Mesenchymal stem cell (in vitro differentiated cells and primary cell): ENCODE results near the gene COL5A2.
A peak's percentile ranks its signal among the peaks of the same experiment; 100 is the strongest.

Source experiments
- DNase-seq: peaks from one replicate; pipeline ENCODE4 v3.0.0-alpha.2; 2013
- H2AFZ ChIP-seq: one replicate; pipeline ENCODE4 v1.6.1; 2013; ENCODE audit warnings: low read depth, mild to moderate bottlenecking, control low read depth, inconsistent platforms, low read length, moderate library complexity
- H2AK5ac ChIP-seq: 2 replicates; pipeline ENCODE4 v1.6.1; 2013; ENCODE audit warnings: low read length, moderate library complexity, mild to moderate bottlenecking, inconsistent platforms; ENCODE audit not compliant: severe bottlenecking
- H2BK120ac ChIP-seq: one replicate; pipeline ENCODE4 v1.6.1; 2013; ENCODE audit warnings: low read depth, mild to moderate bottlenecking, inconsistent platforms, low read length, moderate library complexity
- H2BK12ac ChIP-seq, 2 experiments: one replicate each; pipeline ENCODE4 v1.6.1; 2013; ENCODE audit warnings: inconsistent platforms in 2 of 2, low read length in 2 of 2, mild to moderate bottlenecking in 2 of 2, moderate library complexity in 2 of 2, control low read depth in 1 of 2
- H2BK15ac ChIP-seq: one replicate; pipeline ENCODE4 v1.6.1; 2013; ENCODE audit warnings: mild to moderate bottlenecking, low read depth, inconsistent platforms; ENCODE audit not compliant: poor library complexity, severe bottlenecking
- H2BK5ac ChIP-seq: 2 replicates; pipeline ENCODE4 v1.6.1; 2013; ENCODE audit warnings: low read depth, mild to moderate bottlenecking, low read length, control low read depth, inconsistent platforms; ENCODE audit not compliant: poor library complexity, severe bottlenecking
- H3K14ac ChIP-seq, 2 experiments: one replicate each; pipeline ENCODE4 v1.6.1; 2013; ENCODE audit warnings: inconsistent platforms in 2 of 2, low read length in 2 of 2, control low read depth in 1 of 2, mild to moderate bottlenecking in 1 of 2, moderate library complexity in 1 of 2
- H3K18ac ChIP-seq, 2 experiments: one replicate each; pipeline ENCODE4 v1.6.1; 2013; ENCODE audit warnings: inconsistent platforms in 2 of 2, low read length in 2 of 2, control low read depth in 1 of 2, low read depth in 1 of 2, mild to moderate bottlenecking in 1 of 2
- H3K23ac ChIP-seq, 2 experiments: one replicate each; pipeline ENCODE4 v1.6.1; 2013; ENCODE audit warnings: inconsistent platforms in 2 of 2, low read length in 2 of 2, mild to moderate bottlenecking in 2 of 2, moderate library complexity in 2 of 2, control low read depth in 1 of 2
- H3K27ac ChIP-seq: 2 replicates; pipeline ENCODE4 v1.5.1; 2013; ENCODE audit warnings: mild to moderate bottlenecking, moderate library complexity, low read length, control low read depth, inconsistent platforms; ENCODE audit not compliant: poor library complexity, severe bottlenecking
- H3K27me3 ChIP-seq, 2 experiments: 2 replicates each; pipeline versions ENCODE4 v1.6.1 to v1.7.0; 2013; ENCODE audit warnings: low read length in 2 of 2, mild to moderate bottlenecking in 2 of 2, moderate library complexity in 2 of 2, control low read depth in 1 of 2, inconsistent platforms in 1 of 2; ENCODE audit not compliant: control insufficient read depth in 1 of 2, insufficient read depth in 1 of 2
- H3K36me3 ChIP-seq, 2 experiments: 2 replicates each; pipeline versions ENCODE4 v1.6.1 to v1.7.0; 2013; ENCODE audit warnings: low read length in 2 of 2, control low read depth in 1 of 2, inconsistent platforms in 1 of 2, low read depth in 1 of 2, mild to moderate bottlenecking in 1 of 2; ENCODE audit not compliant: insufficient read depth in 2 of 2, control insufficient read depth in 1 of 2
- H3K4ac ChIP-seq, 2 experiments: one replicate each; pipeline ENCODE4 v1.6.1; 2013; ENCODE audit warnings: inconsistent platforms in 2 of 2, low read length in 2 of 2, mild to moderate bottlenecking in 2 of 2, moderate library complexity in 2 of 2, control low read depth in 1 of 2, low read depth in 1 of 2
- H3K4me1 ChIP-seq: 2 replicates; pipeline ENCODE4 v1.6.1; 2013; ENCODE audit warnings: low read depth, low read length, control low read depth; ENCODE audit not compliant: control insufficient read depth, insufficient read depth
- H3K4me2 ChIP-seq: 2 replicates; pipeline ENCODE4 v1.6.1; 2013; ENCODE audit warnings: low read length, mild to moderate bottlenecking, inconsistent platforms; ENCODE audit not compliant: poor library complexity, severe bottlenecking
- H3K4me3 ChIP-seq, 2 experiments: 2 replicates each; pipeline versions ENCODE4 v1.5.1 to v1.7.0; 2013; ENCODE audit warnings: low read length in 2 of 2, mild to moderate bottlenecking in 2 of 2, control low read depth in 1 of 2, low read depth in 1 of 2; ENCODE audit not compliant: insufficient read depth in 1 of 2
- H3K79me1 ChIP-seq: replicated peaks from 2 replicates; pipeline ENCODE4 v1.6.1; 2013; ENCODE audit warnings: mild to moderate bottlenecking, control low read depth, low read length, inconsistent platforms; ENCODE audit not compliant: poor library complexity, severe bottlenecking
- H3K9ac ChIP-seq: 2 replicates; pipeline ENCODE4 v1.7.0; 2013; ENCODE audit warnings: mild to moderate bottlenecking, low read length, moderate library complexity
- H3K9me3 ChIP-seq: 2 replicates; pipeline ENCODE4 v1.7.0; 2013; ENCODE audit warnings: mild to moderate bottlenecking, low read length; ENCODE audit not compliant: control insufficient read depth
- H4K8ac ChIP-seq: one replicate; pipeline ENCODE4 v1.6.1; 2013; ENCODE audit warnings: inconsistent platforms, mild to moderate bottlenecking, low read length, moderate library complexity
- H4K91ac ChIP-seq: one replicate; pipeline ENCODE4 v1.6.1; 2013; ENCODE audit warnings: mild to moderate bottlenecking, low read length, inconsistent platforms
- WGBS: methylation state at CpG from one replicate; pipeline ENCODE4 v1.1.7; 2013; ENCODE audit warnings: mixed read lengths; 5-methylcytosine and 5-hydroxymethylcytosine counted together

Gene COL5A2

DNA sequence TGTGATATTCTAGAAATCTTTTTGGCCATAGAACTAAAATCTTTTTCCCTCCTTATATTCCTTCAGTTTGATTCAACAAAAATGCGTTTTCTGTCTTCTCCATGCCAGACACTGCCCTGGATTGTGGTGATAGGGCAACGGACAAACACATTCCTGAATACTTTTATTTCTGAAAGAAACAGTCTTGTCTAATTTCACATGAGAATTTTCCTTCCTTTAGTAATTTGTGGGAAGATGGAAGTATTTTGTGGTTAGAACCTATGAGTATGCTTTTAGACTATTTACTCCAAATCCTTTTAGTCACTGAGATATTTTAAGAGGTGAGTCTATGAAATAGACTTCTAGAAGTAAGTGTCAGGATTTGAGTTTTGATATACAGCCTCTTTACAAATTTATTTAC is 49.6 kb downstream of the COL5A2 start:
- peaks cover 1% of the 10 kb centered on the region for H3K4me1 ChIP-seq
- no peak overlapping the region for H2BK15ac ChIP-seq
- H3K4me3 ChIP-seq, result peak overlapping the region in 1 of 2 experiments; percentile 54
- no peak overlapping the region for H2BK5ac ChIP-seq
- H3K9me3 ChIP-seq, result no peaks in the 10 kb centered on the region
- no peak overlapping the region for H2BK120ac ChIP-seq
- H4K8ac ChIP-seq, result no peak overlapping the region
- H3K9ac ChIP-seq, result peak overlapping the region; percentile 89
- no peak overlapping the region for H3K23ac ChIP-seq
- no peak overlapping the region for H4K91ac ChIP-seq
- H2AK5ac ChIP-seq, result no peak overlapping the region
- no peak overlapping the region for H3K14ac ChIP-seq
- H2AFZ ChIP-seq, result no peak overlapping the region
- no CpG with 5 or more reads among the region's 2 CpGs for WGBS
- no peak overlapping the region for H3K4me2 ChIP-seq
- DNase-seq, result peak; percentile 90
- H3K27me3 ChIP-seq, result no peaks in the 10 kb centered on the region
- H3K79me1 ChIP-seq, result peaks cover 7% of the 10 kb centered on the region
- H3K4ac ChIP-seq, result no peak overlapping the region
- peak overlapping the region; percentile 89 for H3K27ac ChIP-seq
- H3K36me3 ChIP-seq, result peaks cover 0 to 16% of the 10 kb centered on the region in 2 experiments
- H2BK12ac ChIP-seq, result no peak overlapping the region
- H3K18ac ChIP-seq, result no peak overlapping the region

DNA sequence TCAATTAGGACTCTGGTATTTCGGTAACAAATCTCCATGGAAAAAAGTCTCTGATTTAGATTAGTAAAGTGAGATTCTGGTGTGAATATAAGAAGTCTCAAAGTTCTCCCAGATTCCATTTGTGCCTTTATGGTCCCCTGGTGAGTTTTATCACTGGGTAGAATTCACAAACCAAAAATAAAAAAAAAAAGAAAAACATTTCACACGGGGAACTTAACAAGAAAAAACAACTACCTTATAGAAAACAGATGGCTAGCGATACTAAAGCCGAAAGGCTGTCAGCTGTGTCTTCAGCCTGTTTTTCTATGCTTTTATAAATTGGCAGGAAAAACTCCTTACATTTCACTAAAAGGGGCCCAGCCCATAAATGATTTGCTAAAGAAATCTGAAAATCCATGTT is 50.6 kb downstream of the COL5A2 start:
- Histone ChIP-seq H3K4me1 (no peaks in the 10 kb centered on the region), H3K4ac (no peak overlapping the region), H2BK120ac (no peak overlapping the region), H3K4me3 (peak overlapping the region in 1 of 2 experiments; percentile 54), H2AFZ (no peak overlapping the region), H3K18ac (no peak overlapping the region), H3K36me3 (peaks cover 0 to 16% of the 10 kb centered on the region in 2 experiments), H2AK5ac (no peak overlapping the region), H4K91ac (no peak overlapping the region), H3K79me1 (peaks cover 7% of the 10 kb centered on the region), H3K27me3 (no peaks in the 10 kb centered on the region), H2BK5ac (no peak overlapping the region), H3K23ac (no peak overlapping the region), H3K9me3 (no peaks in the 10 kb centered on the region), H2BK12ac (no peak overlapping the region), H4K8ac (no peak overlapping the region), H2BK15ac (no peak overlapping the region), H3K14ac (no peak overlapping the region), H3K4me2 (peak overlapping the region; percentile 34), H3K27ac (peak overlapping the region; percentile 51), H3K9ac (peak overlapping the region; percentile 89)
- 76% methylated on average over 3 of the region's 4 CpGs for WGBS
- DNase-seq, result no peak

DNA sequence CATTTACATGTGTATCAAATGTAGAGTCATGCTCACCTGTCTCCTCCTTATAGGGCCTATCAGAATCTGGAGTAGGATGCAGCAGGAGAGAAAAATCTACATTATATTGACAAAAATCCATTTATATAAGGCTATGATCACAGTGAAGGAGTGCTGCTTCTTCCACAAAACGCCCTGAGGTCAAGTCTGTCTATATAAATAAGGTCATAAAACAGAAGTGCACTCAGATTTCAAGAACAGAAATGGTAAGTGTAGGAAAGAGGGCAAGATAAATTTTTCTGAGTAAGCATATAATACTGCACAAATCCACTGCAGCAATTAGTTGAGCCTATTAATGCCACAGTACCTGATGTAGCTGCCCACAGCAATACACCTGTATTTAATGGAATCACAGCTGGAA is 51.8 kb downstream of the COL5A2 start:
- Histone ChIP-seq H2BK120ac (no peak overlapping the region), H3K9me3 (no peaks in the 10 kb centered on the region), H3K4ac (no peak overlapping the region), H3K27ac (no peak overlapping the region), H3K79me1 (peaks cover 7% of the 10 kb centered on the region), H2BK12ac (no peak overlapping the region), H2BK15ac (no peak overlapping the region), H3K23ac (no peak overlapping the region), H3K14ac (no peak overlapping the region), H2AK5ac (no peak overlapping the region), H3K4me1 (no peaks in the 10 kb centered on the region), H4K8ac (no peak overlapping the region), H2BK5ac (no peak overlapping the region), H3K4me3 (no peak overlapping the region), H2AFZ (no peak overlapping the region), H3K27me3 (no peaks in the 10 kb centered on the region), H4K91ac (no peak overlapping the region), H3K4me2 (no peak overlapping the region), H3K36me3 (peaks cover 0 to 10% of the 10 kb centered on the region in 2 experiments), H3K18ac (no peak overlapping the region), H3K9ac (no peak overlapping the region)
- WGBS, result no CpG with 5 or more reads among the region's 1 CpG
- no peak for DNase-seq

- Histone ChIP-seq H3K9ac (no peak overlapping the region), H2BK120ac (no peak overlapping the region), H3K27me3 (no peaks in the 10 kb centered on the region), H2BK15ac (no peak overlapping the region), H3K18ac (no peak overlapping the region), H3K4me3 (no peak overlapping the region), H3K27ac (no peak overlapping the region), H2BK12ac (no peak overlapping the region), H3K79me1 (peaks cover 11% of the 10 kb centered on the region), H4K8ac (no peak overlapping the region), H4K91ac (no peak overlapping the region), H2AK5ac (no peak overlapping the region), H3K36me3 (peaks cover 0 to 14% of the 10 kb centered on the region in 2 experiments), H3K4ac (no peak overlapping the region), H2BK5ac (no peak overlapping the region), H3K4me1 (no peaks in the 10 kb centered on the region), H3K4me2 (no peak overlapping the region), H3K9me3 (no peaks in the 10 kb centered on the region), H3K14ac (no peak overlapping the region), H3K23ac (no peak overlapping the region), H2AFZ (no peak overlapping the region)
- no peak for DNase-seq
These were observed 54.4 kb downstream of the COL5A2 start for GRCh38 chr2:189125195-189125594.
